ENCODE results near the gene OSTN.
A peak's percentile ranks its signal among the peaks of the same experiment; 100 is the strongest.
"Not testable (repeated sequence)": the region's sequence is repeated elsewhere in the genome, so short reads cannot be mapped to it uniquely, and the experiment has no call there.

Gene OSTN

GRCh38 chr3:191235331-191236314 lies 36.6 kb downstream of the OSTN start:
- no peak for DNase-seq

GRCh38 chr3:191236646-191237045 lies 37.6 kb downstream of the OSTN start:
- DNase-seq = no peak

GRCh38 chr3:191237047-191237882 lies 38.2 kb downstream of the OSTN start:
- no peak for DNase-seq

GRCh38 chr3:191238321-191238817 lies 39.3 kb downstream of the OSTN start:
- DNase-seq = peak; percentile 16

DNA sequence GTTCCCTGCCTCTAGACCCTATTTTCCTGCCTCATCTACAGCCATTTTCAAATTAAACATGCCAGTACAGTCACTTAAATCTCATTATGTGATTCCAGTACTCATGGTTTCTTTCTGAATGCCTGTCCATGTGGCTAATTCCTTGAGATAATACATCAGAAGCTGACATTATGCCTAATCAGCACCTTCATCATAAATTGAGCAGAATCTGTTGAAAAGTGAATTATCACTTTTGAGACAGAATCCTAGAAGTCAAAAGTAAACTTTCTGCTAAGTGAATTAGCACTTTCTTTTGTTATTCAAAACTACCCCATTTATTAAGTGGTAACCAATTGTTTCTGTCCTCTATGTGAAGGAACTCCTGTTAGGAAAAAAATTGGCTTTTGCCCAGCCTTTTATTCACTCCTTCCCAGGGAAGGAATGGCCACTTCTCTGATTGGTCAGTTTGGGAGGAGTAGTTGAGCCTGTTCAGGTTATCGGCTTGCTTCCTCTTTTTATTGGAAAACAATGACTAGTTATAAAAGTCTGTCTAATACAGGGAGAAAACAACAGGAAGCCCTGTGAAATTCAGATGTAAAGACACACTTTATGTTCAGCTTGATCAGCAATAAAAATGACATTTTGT lies 40.5 kb downstream of the OSTN start:
- DNase-seq = no peak

DNA sequence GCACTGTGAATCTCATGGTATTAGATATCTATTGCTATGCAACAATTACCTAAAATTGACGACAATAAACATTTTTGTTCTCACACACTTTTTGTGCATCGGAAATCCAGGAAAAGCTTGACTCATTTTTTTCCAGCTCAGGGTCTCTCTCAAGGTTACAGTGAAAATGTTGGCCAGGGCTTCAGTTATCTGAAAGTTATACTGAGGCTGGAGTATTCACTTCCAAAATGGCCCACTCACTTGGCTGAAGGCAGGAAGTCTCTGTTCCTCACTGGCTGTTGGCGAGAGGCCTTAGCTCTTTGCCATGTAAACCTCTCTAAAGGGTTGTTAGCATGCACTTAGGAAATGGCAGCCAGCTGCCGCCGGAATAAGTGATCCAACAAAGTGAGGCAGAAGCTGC lies 41.4 kb downstream of the OSTN start:
- DNase-seq = no peak

- DNase-seq = peak; percentile 24
Measured at GRCh38 chr3:191244242-191244867, 45.3 kb downstream of the OSTN start.

GRCh38 chr3:191246034-191246433 lies 47.0 kb downstream of the OSTN start:
- not testable (repeated sequence) for DNase-seq

GRCh38 chr3:191246630-191247029 lies 47.6 kb downstream of the OSTN start:
- no peak for DNase-seq

DNA sequence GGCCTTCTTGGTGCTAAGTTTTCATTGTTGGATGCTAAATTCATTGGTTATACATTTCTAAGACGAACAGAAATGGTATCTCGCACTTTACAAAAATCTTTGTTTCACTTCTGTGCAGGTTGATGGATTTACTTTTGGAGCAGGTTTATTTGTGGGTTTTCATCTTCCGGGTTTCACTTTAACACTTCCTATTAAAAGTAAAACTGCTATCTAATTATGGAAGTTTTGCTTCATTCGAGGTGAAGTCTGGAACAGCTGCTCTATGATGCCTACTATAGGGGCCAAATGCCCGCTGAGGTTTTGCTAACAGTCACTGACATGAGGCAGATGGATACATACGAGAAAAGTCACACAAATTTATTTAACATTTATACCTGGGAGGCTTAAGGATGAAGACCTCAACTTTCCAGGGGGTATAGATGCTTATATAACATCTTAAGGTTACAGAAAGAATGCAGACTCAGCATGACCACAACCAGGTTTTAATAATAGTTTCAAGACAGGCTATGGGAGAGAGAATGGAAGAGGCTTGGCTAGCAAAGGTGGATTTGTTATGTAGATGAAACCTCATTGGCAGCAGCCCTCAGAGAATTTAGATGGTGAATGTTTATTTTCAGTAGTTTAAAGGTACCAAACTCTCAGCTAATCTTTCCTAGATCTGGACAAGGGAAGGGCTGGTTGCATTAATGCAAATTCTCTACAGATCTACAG lies 54.2 kb downstream of the OSTN start:
- no peak for DNase-seq

- no peak for DNase-seq
Measured at GRCh38 chr3:191254098-191254873, 55.2 kb downstream of the OSTN start.

DNA sequence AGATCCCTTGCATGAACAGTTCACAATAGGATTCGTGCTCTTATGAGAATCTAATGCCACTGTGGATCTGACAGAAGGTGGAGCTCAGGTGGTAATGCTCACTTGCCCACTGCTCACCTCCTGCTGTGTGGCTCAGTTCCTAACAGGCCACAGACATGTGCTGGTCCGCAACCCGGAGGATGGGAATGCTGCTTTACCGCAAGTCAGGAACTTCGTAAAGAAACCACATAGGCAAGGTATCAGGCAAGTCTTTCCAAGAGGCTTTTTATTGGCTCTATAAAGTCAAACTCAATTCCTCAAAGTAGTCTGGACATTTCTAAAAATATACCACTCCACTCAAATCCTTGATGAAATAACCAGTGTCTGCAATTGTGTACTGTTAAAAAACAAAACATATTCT lies 56.1 kb downstream of the OSTN start:
- DNase-seq = no peak

DNA sequence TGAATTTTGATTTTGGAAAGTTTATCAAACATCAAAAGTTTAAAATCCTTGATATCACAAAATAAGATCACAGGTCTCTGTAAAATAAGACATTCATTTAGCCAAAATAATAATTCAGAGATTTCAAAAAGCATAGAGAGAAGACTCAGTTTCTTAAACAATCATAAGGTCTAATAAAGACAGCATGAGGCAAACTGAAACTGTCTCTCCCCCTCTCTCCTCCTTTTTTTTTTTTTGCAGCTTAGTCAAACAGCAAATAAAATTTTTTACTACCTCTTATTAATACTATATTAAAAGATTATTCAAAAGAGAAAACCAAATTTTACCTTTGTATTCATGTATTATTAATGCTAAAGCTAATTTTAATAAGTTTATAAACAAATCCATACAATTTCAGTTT lies 57.4 kb downstream of the OSTN start:
- no peak for DNase-seq

GRCh38 chr3:191257286-191257685 lies 58.2 kb downstream of the OSTN start:
- DNase-seq = peak; percentile 75

DNA sequence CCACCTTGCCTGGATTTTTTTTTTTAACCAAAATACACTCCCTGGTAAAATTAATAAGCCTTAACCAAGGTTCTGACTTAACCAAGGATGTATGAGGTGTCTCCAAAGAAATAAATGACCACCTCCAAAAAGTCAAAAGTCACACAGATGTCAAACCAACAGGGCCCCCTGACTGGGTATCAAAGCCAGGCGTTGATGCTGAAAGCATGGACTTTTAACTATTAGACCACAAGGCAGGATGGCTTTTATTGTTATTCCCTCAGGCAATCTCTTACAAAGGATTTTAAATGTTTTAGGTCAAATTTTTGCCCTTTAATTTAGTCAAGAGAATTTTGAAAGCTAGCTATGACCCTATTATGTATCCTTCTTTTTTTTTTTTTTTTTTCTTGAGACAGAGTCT lies 60.4 kb downstream of the OSTN start:
- no peak for DNase-seq

DNA sequence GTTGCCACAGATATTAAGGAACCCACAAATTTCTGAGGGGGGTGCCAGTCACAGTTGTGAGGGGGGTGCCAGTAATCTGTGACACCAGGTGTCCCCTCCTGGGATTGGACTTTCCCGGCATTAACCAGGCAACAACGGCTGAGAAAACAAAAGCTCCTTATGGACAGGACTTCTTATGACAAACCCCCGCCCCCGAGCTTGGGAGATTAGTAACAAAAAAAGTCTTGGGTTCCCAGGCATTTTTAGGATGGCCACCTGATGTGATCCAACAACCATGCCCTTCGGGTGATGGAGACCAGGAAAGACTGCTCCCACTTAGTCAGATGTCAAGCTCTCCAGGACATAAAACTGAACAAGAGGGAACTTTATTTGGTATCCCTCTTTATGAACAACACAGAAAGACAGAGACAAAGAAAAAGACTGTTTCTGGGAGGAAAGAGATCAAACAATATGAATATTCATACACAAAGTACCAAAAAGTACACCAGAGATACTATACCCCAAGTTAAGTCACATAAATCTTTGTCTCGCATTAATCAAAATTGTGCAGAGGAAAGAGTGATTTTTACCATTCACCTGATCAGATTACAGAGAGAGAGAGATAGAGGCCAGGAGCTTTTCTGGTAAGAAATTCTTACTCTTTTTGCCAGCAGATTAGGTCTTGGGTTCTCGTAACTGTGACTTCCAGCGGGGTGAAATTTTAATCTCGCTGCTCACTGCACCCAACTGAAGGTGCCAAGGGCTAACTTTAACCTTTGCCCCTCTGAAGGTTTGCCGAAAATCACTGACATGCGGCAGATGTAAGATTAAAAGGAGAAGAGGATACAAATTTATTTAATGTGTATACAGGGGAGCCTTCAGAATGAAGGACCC lies 61.6 kb downstream of the OSTN start:
- no peak for DNase-seq

GRCh38 chr3:191261304-191261638 lies 62.2 kb downstream of the OSTN start:
- DNase-seq = no peak

- DNase-seq = no peak
Measured at GRCh38 chr3:191262650-191263049, 63.6 kb downstream of the OSTN start.

GRCh38 chr3:191263365-191263764 lies 64.3 kb downstream of the OSTN start:
- DNase-seq = no peak

DNA sequence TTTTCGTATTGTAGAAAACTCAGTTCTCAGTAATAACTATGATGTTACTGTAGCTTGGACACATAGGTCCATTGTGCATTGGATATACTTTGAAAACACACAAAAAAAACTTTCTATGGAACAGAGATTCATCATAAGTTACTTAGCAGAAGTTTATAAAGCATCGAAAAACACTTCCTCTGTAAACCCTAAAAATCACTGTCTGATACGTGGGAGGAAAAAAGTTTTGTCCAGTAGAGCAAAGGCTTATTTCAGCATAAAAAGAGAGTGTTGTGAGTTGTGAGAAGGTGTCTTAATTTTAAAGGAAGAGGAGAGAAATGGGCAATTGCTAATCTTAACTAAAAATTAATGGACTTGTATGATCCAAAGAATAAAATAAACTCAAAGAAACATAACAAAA lies 64.8 kb downstream of the OSTN start:
- DNase-seq = no peak

Data from NCI-H69 (cell line).